ENCODE results near the gene TSSC4. TPM values are rescaled to one million over a fixed set of nuclear protein-coding genes. Genes with fewer than 3 reads are reported as not detected.

TSSC4 gene
- total and polyA plus RNA-seq, 9 of the 15 experiments (the other 6 are each of a cell fraction or from before 2014, with no cell fraction given): 0.41 to 54.2 (median 11.0) TPM

- TF ChIP-seq TGIF2 (CRISPR knock-in tag; IDR thresholded peaks at IDR 0.05) (no peak), ZNF511 (CRISPR knock-in tag; IDR thresholded peaks at IDR 0.05) (no peak), NFIX (CRISPR knock-in tag; IDR thresholded peaks at IDR 0.05; ENCODE audit: low read depth) (no peak), SNRNP70 (optimal IDR thresholded peaks at IDR 0.05; ENCODE audit: low read depth, low read length) (no peak), FOXM1 (IDR thresholded peaks at IDR 0.05; ENCODE audit: low read depth) (no peak), FOXM1 (CRISPR knock-in tag; IDR thresholded peaks at IDR 0.05; ENCODE audit: low read depth) (no peak), SIN3A (IDR thresholded peaks at IDR 0.05; ENCODE audit: borderline replicate concordance in 2 of 2, control insufficient read depth in 1 of 2, low read depth in 2 of 2, low read length in 2 of 2) (no peak), HES1 (IDR thresholded peaks at IDR 0.05; ENCODE audit: low read depth) (no peak), ZNF121 (CRISPR knock-in tag; conservative IDR thresholded peaks at IDR 0.05) (no peak), FOSL1 (tag; conservative IDR thresholded peaks at IDR 0.05) (no peak)
- TF ChIP-seq, protein P1, sequence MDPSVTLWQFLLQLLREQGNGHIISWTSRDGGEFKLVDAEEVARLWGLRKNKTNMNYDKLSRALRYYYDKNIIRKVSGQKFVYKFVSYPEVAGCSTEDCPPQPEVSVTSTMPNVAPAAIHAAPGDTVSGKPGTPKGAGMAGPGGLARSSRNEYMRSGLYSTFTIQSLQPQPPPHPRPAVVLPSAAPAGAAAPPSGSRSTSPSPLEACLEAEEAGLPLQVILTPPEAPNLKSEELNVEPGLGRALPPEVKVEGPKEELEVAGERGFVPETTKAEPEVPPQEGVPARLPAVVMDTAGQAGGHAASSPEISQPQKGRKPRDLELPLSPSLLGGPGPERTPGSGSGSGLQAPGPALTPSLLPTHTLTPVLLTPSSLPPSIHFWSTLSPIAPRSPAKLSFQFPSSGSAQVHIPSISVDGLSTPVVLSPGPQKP (CRISPR knock-in tag; IDR thresholded peaks at IDR 0.05): no peak
- TF ChIP-seq, protein P2, sequence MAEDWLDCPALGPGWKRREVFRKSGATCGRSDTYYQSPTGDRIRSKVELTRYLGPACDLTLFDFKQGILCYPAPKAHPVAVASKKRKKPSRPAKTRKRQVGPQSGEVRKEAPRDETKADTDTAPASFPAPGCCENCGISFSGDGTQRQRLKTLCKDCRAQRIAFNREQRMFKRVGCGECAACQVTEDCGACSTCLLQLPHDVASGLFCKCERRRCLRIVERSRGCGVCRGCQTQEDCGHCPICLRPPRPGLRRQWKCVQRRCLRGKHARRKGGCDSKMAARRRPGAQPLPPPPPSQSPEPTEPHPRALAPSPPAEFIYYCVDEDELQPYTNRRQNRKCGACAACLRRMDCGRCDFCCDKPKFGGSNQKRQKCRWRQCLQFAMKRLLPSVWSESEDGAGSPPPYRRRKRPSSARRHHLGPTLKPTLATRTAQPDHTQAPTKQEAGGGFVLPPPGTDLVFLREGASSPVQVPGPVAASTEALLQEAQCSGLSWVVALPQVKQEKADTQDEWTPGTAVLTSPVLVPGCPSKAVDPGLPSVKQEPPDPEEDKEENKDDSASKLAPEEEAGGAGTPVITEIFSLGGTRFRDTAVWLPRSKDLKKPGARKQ (CRISPR knock-in tag; IDR thresholded peaks at IDR 0.05): no peak
These were observed 21.4 kb downstream of the TSSC4 start (continued) for GRCh38 chr11:2421996-2422395.

All from K562 (cell line).